T1000 (cell line): ENCODE data around the gene OR2AJ1.

ENCODE experiments used
- DNase-seq: peaks from one replicate; lab custom pipeline; 2025; ENCODE audit warnings: mixed read lengths; lab: John Stamatoyannopoulos, UW

Gene OR2AJ1, protein sequence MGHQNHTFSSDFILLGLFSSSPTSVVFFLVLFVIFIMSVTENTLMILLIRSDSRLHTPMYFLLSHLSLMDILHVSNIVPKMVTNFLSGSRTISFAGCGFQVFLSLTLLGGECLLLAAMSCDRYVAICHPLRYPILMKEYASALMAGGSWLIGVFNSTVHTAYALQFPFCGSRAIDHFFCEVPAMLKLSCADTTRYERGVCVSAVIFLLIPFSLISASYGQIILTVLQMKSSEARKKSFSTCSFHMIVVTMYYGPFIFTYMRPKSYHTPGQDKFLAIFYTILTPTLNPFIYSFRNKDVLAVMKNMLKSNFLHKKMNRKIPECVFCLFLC

DNA sequence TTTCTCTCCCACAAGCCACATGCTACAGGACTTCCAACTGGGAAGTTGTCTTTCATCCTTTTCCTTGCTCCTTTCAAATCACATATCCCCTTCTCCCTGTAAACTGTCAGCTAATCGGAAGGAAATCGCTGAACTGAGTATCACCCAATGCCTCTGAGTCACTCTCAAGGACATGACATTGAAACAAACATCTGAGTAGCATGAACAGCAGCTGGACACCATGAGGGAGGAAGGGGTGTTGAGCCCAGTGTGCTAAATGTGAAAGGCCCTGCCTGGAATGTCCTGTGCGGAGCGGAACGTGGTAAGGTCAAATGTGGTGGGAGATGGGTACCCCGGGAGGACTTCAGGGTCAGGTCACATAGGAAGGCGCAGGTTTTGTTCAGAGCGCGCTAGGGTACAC is at the start of gene OR2AJ1:
OR2AJ1 (plus strand) TSS at position 22 of the 400 bp plus-strand sequence. CDS start 8,880 bp downstream, outside the sequence.
- DNase-seq = no peak

DNA sequence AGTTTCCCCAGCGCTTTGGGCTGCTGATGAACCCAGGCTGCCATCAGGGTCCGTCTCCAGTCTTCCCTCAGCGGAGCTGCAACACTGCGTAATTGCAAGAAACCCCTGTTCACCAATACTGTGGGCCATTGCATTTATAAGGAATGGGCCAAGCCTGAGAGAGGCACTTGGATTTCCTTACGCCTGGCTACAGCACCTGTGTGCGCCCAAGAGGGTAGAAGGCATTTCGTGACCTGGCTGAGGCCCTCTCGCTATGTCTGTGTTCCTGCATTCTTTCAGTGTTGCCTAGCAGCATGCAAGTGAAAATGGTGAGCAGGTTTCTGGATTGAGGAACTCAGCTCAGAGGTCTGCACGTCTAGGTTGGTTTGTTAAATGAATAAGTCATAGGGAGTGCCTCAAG is 41.3 kb upstream of the OR2AJ1 start:
- no peak for DNase-seq

DNA sequence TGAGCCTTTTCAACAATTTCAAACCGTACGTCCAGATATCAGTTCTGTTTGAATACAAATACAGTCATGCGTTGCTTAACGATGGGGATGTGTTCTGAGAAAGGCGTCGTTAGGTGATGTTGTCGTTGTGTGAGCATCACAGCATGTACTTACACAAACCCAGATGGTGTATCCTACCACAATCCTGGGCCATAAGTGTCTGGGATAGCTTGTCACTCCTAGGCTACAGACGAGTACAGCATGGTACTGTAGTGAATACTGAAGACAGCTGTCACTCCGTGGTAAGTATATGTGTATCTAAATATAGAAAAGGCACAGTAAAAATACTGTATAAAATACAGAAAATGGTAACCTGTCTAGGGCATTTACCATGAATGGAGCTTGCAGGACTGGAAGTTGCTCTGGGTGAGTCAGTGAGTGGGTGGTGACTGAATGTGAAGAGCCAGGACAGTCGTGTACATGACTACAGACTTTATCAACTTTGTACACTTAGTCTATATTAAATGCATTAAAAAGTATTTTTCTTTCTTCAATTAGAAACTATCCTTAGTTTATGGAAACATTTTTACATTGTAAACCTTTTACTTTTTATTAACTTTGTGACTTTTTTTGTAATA is 39.8 kb upstream of the OR2AJ1 start:
- no peak for DNase-seq

DNA sequence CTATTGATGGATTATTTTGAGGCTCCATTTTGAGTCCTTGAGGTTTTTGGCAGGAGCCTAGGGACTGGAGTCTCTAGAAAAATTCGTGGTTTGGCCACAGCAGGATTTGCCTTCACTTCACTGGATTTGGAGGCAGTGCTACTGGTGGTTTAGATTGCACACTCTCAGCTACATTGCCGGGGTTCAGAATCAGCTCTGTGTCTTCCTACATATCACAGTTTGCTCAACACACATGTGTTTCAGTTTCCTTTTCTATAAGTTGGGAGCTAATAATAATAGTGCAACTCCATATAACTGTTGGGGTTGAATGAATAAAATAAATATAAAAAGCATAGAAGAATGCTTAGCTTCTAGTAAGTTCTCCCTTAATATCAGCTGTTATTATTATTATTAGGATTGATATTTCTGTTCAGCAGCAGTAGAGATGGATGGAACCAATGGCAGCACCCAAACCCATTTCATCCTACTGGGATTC is 29.5 kb upstream of the OR2AJ1 start, which contains the start of gene OR2W3:
OR2W3 (plus strand) TSS at position 425 of the 475 bp plus-strand sequence; CDS start at position 425, 0 bp downstream.
- no peak for DNase-seq

DNA sequence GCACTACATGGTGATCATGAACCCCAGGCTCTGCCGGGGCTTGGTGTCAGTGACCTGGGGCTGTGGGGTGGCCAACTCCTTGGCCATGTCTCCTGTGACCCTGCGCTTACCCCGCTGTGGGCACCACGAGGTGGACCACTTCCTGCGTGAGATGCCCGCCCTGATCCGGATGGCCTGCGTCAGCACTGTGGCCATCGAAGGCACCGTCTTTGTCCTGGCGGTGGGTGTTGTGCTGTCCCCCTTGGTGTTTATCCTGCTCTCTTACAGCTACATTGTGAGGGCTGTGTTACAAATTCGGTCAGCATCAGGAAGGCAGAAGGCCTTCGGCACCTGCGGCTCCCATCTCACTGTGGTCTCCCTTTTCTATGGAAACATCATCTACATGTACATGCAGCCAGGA is 28.7 kb upstream of the OR2AJ1 start:
- no peak for DNase-seq

DNA sequence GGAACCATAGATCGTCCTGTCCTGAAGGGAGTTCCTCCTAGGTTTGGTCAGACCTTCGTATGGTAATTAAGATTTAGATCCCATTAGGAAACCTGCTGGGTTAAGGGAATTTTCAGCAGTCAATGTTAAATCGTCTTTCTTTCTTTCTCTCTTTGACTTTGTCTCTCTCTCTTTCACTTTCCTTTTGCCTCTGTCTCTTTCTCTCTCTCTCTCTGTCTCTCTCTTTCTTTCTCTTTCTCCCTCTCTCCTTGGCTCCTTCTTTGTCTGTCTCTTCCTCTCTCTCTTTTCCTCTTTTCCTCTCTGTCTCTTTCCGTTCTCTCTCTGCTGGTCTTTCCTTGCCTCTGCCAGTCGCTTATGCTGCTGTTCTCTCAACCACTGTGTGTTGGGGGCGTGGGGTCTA is 20.6 kb upstream of the OR2AJ1 start:
- DNase-seq = no peak

DNA sequence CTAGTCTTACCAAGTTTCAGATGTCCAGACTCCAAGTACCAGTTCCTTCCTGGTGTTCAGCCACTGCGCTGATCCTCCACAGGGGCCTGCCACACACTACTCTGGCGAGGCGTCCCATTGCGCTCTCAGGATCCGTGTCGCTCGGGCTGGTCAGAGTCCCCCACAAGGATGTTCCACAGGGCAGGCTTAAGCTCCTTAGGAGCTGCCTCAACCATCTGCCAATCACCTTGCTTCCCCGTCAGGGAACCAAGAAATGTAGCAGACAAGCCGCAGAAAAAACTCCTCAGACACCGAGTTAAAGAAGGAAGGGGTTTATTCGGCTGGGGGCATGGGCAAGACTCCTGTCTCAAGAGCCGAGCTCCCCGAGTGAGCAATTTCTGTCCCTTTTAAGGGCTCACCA is 19.5 kb upstream of the OR2AJ1 start:
- DNase-seq = no peak

DNA sequence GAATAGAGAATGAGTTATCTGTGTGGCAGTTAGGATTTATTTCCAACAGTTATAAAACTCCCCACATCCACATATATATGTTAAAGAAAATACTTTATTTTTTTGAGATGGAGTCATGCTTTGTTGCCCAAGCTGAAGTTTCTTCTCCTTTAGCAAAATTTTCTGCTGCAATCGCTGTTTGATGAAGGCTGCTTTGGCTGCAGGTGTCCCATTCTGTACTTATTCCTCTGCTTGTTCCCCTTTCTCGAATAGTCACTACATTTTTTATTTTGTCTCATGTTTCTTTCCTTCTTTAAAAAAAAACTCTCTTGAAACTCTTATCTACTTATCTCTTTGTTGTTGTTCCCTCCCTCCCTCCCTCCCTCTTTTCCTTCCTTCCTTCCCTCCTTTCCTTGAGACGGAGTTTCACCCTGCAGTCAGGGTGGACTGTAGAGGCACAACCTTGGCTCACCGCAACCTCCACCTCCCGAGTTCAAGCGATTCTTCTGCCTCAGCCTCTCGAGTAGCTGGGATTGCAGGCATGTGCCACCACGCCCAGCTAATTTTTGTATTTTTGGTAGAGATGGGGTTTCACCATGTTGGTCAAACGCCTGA is 18.7 kb upstream of the OR2AJ1 start:
- peak; percentile 14 for DNase-seq

DNA sequence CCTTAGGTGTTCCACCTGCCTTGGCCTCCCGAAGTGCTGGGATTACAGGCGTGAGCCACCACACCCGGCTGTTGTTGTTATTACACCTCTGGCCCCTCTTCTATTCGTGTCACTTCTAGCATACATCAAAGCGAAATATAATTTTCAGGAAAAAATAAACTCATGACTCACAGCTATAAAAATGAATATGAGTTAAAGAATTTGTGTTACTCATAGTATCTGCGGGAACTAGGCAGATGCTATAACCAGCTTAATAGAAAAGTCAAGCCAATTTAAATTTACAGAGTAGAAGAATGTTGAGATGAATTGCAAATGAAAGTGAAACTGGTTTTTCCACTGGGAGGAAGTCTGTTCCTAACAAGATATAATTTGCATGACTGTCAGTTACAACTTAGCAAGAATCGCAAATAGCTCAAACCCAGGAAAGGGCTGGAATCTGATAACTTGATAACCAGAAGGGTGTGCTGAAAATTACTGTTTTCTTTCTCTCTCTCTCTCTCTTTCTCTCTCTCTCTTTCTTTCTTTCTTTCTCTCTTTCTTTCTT is 18.1 kb upstream of the OR2AJ1 start:
- peak; percentile 20 for DNase-seq

DNA sequence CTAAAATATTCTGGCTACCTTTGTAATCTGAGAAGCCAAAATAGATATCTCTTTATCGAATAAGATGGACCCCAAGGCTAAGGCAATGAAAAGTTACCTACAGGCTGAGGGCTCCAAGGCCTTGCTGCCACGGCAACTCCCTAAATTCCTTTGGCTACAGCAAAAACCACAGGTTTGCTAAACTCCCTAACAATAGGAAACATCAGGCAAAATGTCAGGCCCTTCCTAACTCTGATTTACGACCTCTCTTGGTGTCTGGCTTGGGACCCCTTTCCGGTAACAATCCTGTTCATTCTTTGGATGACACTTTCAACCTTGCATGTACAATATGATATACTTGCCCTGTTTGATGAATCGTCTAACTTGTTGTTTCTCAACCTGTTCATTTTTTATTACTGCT is 15.9 kb upstream of the OR2AJ1 start:
- DNase-seq = no peak

DNA sequence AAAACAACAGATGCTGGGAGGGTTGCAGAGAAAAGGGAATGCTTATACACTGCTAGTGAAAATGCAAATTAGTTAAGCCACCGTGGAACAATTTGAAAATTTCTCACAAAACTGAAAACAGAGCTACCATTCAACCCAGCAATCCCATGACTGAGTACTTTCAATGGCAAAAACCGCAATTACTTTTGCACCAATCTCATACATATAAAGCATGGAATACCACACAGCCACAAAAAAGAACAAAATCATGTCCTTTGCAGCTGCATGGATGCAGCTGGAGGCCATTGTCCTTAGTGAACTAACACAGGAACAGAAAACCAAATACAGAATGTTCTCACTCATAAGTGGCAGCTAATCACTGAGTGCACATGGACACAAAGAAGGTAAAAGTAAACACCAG is 10.9 kb upstream of the OR2AJ1 start:
- no peak for DNase-seq

DNA sequence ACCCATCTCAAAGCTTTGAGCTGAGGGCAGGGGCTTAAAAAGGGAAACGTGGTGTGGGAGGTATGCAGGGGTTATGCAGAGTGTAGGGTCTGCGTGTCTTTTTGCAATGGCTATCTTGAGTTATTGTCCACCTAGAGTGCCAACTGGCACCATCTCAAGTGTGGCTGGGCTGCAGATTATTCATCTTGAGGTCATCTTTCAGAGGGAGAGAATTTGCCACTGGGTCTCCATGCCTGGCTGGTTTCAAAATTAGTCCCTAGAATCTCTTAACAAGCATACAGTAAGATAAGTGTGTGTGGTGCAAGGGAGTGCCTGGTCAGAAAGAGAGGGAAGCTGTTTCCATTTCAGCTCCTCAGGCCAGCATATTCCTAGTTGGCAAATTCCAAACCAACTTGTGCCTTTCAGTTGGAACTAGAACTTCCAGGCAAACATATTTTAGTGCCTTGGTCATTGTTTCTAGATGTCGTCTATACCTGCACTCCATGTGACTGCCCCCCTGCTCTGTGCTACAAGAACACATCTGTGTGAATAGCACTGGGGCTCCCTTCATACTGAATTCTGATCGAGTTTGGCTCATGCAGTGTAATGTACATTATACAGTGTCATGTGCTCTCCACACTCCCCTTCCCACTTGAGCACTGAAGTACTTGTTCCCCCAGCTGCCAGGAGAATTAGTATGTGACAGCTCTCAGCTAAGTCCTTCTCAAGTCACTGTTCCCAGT is 9.6 kb upstream of the OR2AJ1 start:
- DNase-seq = no peak

DNA sequence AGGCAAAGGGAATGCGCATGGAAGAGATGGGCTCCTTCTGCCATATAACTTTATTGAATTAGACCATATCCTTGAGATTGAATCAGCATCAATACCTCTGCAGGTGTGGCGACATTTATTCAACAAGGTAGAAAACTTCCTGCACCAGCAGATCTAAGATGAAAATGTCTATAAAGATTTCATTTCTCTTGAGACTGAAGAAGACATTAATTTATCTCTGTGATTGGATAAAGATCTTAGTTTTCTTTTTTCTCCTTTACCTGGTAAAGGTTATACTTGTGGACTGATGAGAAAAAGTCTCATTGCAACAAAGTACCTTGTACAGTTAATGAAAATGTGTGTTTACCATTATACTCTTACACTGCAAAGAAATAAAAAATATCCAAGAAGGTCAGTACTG is 4.7 kb upstream of the OR2AJ1 start, which contains the start of gene OR2T8:
OR2T8 (plus strand) TSS at position 301 of the 400 bp plus-strand sequence. CDS start 766 bp downstream, outside the sequence.
- no peak for DNase-seq

DNA sequence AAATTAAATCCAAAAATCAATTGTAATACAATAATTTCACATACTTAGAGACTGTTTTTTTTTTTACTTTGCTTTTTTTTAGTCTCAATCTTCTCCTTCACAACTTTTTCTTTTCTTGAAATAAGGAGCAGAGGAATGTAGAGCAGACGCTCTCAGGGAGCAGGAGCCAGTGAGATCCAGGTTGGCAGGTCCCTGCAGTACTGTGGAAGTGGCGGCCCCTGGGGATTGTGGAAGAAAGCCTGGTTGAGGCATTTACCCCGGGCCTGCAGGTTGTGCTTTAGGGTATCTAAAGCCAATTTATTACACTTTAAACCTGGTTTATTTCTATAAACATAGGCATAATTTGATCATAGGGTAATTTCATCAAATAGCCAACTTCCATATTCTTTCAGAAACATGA is 748 bp upstream of the OR2AJ1 start:
- DNase-seq = no peak

DNA sequence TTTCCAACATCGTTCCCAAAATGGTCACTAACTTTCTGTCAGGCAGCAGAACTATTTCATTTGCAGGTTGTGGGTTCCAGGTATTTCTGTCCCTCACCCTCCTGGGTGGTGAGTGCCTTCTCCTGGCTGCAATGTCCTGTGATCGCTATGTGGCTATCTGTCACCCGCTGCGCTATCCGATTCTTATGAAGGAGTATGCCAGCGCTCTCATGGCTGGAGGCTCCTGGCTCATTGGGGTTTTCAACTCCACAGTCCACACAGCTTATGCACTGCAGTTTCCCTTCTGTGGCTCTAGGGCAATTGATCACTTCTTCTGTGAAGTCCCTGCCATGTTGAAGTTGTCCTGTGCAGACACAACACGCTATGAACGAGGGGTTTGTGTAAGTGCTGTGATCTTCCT is 9.3 kb downstream of the OR2AJ1 start:
- no peak for DNase-seq

DNA sequence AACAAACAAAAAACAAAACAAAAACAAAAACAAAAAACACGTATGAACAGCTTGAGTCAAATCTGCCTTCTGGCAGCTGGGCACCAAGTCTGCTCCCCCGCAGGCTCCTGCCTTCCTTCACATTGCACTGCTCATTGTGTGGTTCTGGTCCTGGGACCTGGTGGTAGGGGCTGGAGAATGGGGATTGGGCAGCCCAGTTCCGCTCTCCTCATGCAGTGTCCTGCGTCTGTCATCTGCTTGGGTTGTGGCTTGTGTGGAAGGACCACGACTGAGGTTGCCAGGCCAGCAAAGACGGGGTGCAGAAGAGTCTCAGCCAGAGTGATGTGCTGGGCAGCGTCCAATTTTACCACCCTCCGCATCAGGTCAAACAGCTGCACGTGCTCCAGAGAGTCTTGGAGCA is 11.1 kb downstream of the OR2AJ1 start:
- DNase-seq = no peak

DNA sequence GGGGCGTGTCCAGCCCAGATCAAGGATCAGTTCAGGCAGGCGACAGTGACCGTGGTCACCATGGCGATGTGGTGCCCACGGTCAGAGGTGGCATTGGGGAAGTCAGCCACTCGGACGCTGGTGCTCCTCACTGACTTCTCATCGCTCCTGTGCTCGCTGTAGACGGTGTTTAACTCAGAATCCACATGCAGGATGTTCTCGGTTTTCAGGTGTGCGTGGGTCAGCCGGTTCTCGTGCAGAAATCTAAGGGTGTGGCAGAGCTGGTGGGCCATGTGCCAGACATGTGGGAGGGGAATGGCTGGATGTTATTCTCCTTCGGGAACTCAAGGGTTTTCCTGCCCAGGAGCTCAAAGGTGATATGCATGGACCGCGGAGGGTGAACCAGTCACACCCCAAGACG is 11.7 kb downstream of the OR2AJ1 start:
- DNase-seq = no peak

DNA sequence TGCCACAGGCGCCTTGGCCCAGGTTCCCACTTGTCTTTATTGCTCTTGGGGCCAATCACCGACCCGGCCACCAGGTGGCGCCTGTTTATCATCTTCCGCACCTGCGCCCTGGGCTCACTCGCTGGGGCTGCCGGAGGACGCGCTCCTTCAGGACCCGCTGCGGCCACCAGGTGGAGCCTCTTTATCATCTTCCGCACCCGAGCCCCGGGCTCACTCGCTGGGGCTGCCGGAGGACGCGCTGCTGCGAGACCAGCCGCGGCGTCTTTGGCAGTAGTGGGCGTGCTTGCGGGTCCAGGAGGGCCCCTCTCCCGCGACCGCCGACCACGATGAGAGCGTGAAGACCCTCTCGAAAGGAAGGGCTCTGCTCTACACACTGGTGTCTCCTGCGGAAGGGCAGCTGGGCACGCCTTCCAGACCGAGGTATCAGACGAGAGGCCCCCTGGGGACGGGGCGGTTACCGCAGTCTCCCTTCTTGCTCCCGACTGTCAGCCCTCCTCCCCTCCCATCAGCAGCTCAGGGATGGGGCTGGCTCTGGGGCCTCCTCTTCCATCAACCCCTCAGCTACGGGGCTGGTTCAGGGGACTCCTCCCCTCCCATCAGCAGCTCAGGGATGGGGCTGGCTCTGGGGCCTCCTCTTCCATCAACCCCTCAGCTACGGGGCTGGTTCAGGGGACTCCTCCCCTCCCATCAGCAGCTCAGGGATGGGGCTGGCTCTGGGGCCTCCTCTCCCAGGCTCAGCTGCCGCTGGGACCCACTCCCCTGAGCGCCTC is 12.5 kb downstream of the OR2AJ1 start:
- DNase-seq = peak; percentile 95

DNA sequence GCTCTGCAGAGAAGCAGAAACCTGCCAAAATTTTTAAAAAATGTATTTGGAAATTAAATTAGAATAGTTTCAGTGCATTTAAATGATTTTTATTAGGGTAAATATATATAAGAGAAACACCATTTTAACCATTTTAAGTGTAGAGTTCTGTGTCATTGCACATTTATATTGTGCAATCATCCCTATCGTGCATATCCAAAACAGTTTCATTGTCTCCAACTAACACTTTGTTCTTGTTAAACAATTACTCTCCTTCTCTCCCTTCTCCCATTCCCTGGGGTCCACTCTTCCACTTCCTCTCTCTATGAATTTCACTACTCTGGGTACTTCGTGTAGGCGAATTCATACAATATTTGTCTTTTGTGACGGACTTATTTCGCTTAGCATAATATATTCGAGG is 17.9 kb downstream of the OR2AJ1 start:
- no peak for DNase-seq

DNA sequence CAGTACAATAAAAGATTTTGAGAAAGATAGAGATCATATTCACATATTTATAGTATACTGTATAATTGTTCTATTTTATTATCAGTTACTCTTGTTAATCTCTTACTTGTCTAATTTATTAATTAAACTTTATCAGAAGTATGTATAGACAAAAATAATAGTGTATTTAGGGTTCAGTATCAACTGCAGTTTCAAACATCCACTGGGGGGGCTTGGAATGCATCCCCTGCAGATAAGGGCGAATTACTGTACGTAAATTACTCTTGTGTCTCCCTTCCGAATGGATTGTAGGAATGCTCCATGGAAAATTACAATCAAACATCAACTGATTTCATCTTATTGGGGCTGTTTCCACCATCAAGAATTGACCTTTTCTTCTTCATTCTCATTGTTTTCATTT is 23.9 kb downstream of the OR2AJ1 start, which contains the start of gene OR2L8:
OR2L8 (plus strand) TSS at position 301 of the 400 bp plus-strand sequence; CDS start at position 301, 0 bp downstream.
- no peak for DNase-seq

DNA sequence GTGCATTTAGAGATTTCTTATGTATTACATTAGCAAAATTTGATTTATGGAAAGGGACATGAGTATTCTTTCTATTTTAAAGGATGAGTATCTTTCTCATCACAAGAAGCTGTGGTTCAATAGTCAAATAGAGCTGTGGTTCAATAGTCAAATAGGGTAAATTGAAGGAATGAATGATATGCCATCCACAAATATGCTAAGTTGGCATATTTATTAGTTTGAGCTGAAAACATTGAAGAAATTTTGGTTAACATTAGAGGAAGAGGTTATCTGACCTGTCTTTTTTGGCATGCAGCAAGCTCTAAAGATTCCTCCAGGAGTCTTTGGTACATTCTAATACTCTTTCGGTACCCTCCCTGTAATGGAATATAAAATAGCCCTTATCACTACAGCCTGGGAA is 28.7 kb downstream of the OR2AJ1 start:
- DNase-seq = no peak
